Endothelial cell (in vitro differentiated cells): ENCODE results near the gene CCDC47. TPM values are rescaled to one million over a fixed set of nuclear protein-coding genes. Genes with fewer than 3 reads are reported as not detected.

Experiments
- DNase-seq: peaks from one replicate; pipeline ENCODE4 v3.0.0; 2021; ENCODE audit warnings: low spot score
- H3K27ac Mint-ChIP-seq: one replicate; pipeline ENCODE4 v1.8.0; 2021; ENCODE audit warnings: mixed read lengths, inconsistent platforms; ENCODE audit not compliant: unreplicated experiment
- H3K27me3 Mint-ChIP-seq: one replicate; pipeline ENCODE4 v1.8.0; 2021; ENCODE audit warnings: mild to moderate bottlenecking, moderate library complexity, mixed read lengths, inconsistent platforms; ENCODE audit not compliant: unreplicated experiment
- H3K36me3 Mint-ChIP-seq: one replicate; pipeline ENCODE4 v1.8.0; 2021; ENCODE audit warnings: mild to moderate bottlenecking, low read depth, mixed read lengths, inconsistent platforms; ENCODE audit not compliant: unreplicated experiment
- H3K4me1 Mint-ChIP-seq: one replicate; pipeline ENCODE4 v1.8.0; 2021; ENCODE audit warnings: mild to moderate bottlenecking, mixed read lengths, inconsistent platforms; ENCODE audit not compliant: unreplicated experiment
- H3K4me3 Mint-ChIP-seq: one replicate; pipeline ENCODE4 v1.8.0; 2021; ENCODE audit warnings: mild to moderate bottlenecking, mixed read lengths, inconsistent platforms; ENCODE audit not compliant: unreplicated experiment
- H3K9me3 Mint-ChIP-seq: one replicate; pipeline ENCODE4 v1.8.0; 2021; ENCODE audit warnings: mixed read lengths, inconsistent platforms; ENCODE audit not compliant: unreplicated experiment
- CTCF ChIP-seq: fragments of 200-600 bp; sonication (generic); IDR thresholded peaks from one replicate; pipeline ENCODE4 v1.5.0; 2021; ENCODE audit warnings: antibody characterized with exemption; ENCODE audit not compliant: unreplicated experiment
- total RNA-seq: library from RNA; stranded (reverse); fragmentation: NEBNext Ultra II Directional; extraction: Animal tissue kit (Norgen Biotek cat#: 25700); gene quantifications from one replicate; pipeline ENCODE4 v1.2.1, GENCODE V29; 2021; ENCODE audit not compliant: unreplicated experiment

Gene CCDC47
- total RNA-seq, 1 donor from 2014 or later = 58.0 TPM

DNA sequence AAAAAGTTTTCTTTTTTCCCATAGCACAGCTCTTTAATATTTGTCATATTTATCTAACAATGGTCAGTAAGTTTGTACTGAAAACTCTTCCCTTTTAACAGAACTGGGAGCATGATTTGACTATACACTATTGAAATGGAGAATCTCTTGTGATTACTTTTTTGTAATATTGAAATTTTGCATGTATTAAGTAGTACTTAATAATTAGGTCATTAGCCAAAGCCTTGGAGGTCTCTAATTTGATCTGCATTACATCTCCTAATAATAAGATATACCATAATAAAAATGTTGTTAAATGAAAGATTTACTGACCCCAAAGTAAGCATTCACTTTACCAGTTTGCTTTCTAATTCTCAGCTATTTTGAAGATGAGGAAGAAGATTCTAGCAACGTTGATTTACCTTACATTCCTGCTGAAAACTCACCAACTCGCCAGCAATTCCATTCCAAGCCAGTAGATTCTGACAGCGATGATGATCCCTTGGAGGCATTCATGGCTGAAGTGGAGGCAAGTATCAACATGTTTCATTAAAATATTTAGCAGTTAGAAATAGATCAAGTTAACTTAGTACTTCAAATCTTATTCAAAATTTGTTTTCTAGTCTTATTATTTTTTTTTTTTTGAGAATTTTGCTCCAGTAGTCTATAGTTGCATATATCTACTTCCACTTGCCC is 18.8 kb upstream of the CCDC47 start:
- no peak for TF ChIP-seq CTCF
- Mint-ChIP-seq H3K27me3 (no peaks in the 10 kb centered on the region), H3K4me3 (no peak overlapping the region), H3K4me1 (no peaks in the 10 kb centered on the region), H3K27ac (no peak overlapping the region), H3K9me3 (no peaks in the 10 kb centered on the region), H3K36me3 (peaks cover 15% of the 10 kb centered on the region)
- DNase-seq = no peak

- H3K9me3 Mint-ChIP-seq = no peaks in the 10 kb centered on the region
- no peak for TF ChIP-seq CTCF
- peaks cover 13% of the 10 kb centered on the region for H3K36me3 Mint-ChIP-seq
- no peak for DNase-seq
- H3K27me3 Mint-ChIP-seq = no peaks in the 10 kb centered on the region
- H3K4me1 Mint-ChIP-seq = no peaks in the 10 kb centered on the region
- no peak overlapping the region for H3K4me3 Mint-ChIP-seq
- no peak overlapping the region for H3K27ac Mint-ChIP-seq
These were observed 16.7 kb upstream of the CCDC47 start for GRCh38 chr17:63790057-63790456.

- peaks cover 9% of the 10 kb centered on the region for H3K36me3 Mint-ChIP-seq
- no peaks in the 10 kb centered on the region for H3K9me3 Mint-ChIP-seq
- no peak overlapping the region for H3K27ac Mint-ChIP-seq
- H3K27me3 Mint-ChIP-seq = no peaks in the 10 kb centered on the region
- DNase-seq = no peak
- no peak overlapping the region for H3K4me3 Mint-ChIP-seq
- H3K4me1 Mint-ChIP-seq = no peaks in the 10 kb centered on the region
- TF ChIP-seq CTCF = no peak
These were observed 13.7 kb upstream of the CCDC47 start for GRCh38 chr17:63786971-63787711.

GRCh38 chr17:63786117-63786516 is 12.7 kb upstream of the CCDC47 start:
- Mint-ChIP-seq H3K9me3 (no peaks in the 10 kb centered on the region), H3K27me3 (no peaks in the 10 kb centered on the region), H3K27ac (no peak overlapping the region), H3K36me3 (peaks cover 9% of the 10 kb centered on the region), H3K4me3 (no peak overlapping the region), H3K4me1 (no peaks in the 10 kb centered on the region)
- no peak for TF ChIP-seq CTCF
- DNase-seq = no peak

DNA sequence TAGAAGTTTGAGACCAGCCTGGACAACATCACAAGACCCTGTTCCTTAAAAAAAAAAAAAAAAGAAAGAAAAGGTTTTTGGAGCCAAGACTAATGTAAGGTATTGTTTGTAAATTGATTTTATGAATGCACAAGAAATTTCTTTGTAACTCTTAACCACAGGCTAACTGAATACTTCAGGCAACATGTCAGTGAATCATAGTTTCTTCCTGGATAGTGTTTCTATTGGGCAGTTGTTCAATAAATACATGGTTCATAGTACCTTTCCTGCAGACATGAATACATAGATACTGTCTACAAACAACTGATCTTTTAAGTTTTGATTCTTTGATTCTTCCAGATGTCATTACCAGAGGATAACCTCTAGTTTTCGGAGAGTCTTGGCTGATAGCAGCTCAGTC is 12.2 kb upstream of the CCDC47 start:
- TF ChIP-seq CTCF = no peak
- DNase-seq = no peak
- Mint-ChIP-seq H3K27ac (peak overlapping the region; percentile 9), H3K4me3 (no peak overlapping the region), H3K27me3 (no peaks in the 10 kb centered on the region), H3K9me3 (no peaks in the 10 kb centered on the region), H3K4me1 (no peaks in the 10 kb centered on the region), H3K36me3 (peaks cover 9% of the 10 kb centered on the region)
